ENCODE results near the gene KRTAP10-5.

GRCh38 chr21:44614961-44615391 lies 34.6 kb upstream of the KRTAP10-5 start:
- TF ChIP-seq CTCF (IDR thresholded peaks at IDR 0.05) (no peak), TEAD1 (CRISPR knock-in tag; IDR thresholded peaks at IDR 0.05) (no peak), GABPB1 (CRISPR knock-in tag; IDR thresholded peaks at IDR 0.05) (no peak), CREM (CRISPR knock-in tag; IDR thresholded peaks at IDR 0.05) (no peak), ESRRA (CRISPR knock-in tag; IDR thresholded peaks at IDR 0.05; ENCODE audit: borderline replicate concordance) (no peak), USF1 (CRISPR knock-in tag; IDR thresholded peaks at IDR 0.05) (no peak), ZNF317 (CRISPR knock-in tag; IDR thresholded peaks at IDR 0.05; ENCODE audit: borderline replicate concordance, low read depth) (no peak), ZNF423 (CRISPR knock-in tag; IDR thresholded peaks at IDR 0.05) (no peak)
